Measurements from ENCODE around the gene BTAF1.

Gene BTAF1

DNA sequence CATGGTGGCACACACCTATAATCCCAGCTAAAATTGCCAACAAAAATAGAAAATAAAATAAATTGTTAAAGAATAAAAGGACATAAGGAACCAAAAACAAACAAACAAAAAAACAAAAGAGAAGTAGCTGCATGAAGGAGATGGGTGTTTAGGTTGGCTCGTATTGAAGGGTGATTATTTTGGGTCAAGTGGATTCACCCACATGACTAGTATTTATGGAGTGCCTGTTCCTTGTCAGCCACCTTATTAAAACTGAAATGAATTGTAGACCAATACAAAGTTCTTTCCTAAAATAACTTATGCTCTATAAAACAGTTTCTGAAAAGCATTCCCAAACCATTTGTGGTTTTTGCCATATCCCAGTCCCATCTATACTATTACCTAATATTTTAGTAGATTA is 138.7 kb downstream of the BTAF1 start:
- in situ Hi-C loops (cut with HindIII; ENCODE audit: low sequenced_read_pairs) = no loop called here
- no peak for TF ChIP-seq CTCF (IDR thresholded peaks at IDR 0.05; ENCODE audit: low read depth, low read length, missing control alignments)
- no peak for DNase-seq (ENCODE audit: low read depth)
- H3K4me3 ChIP-seq (ENCODE audit: low read depth, low read length) = no peak overlapping the region

DNA sequence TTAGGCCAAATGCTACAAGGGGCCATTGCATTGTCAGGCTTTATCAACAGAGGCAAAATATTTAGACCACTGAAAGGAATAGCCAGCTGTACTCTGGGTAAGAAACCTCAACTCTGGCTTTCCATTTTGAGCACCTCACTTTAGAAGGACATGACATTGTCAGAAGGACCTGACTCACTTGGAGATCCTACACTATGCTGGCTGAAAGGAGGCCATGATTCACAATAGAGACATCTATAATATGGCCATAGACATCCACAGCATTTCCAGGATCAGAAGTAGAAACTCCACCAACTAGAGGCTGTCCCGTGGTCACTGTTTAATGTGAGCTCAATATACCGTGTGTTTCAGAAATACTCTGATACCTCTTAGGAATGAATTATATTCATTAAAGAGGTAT is 140.9 kb downstream of the BTAF1 start:
- DNase-seq (ENCODE audit: low read depth) = no peak
- in situ Hi-C loops (cut with HindIII; ENCODE audit: low sequenced_read_pairs) = no loop called here
- no peak for TF ChIP-seq CTCF (IDR thresholded peaks at IDR 0.05; ENCODE audit: low read depth, low read length, missing control alignments)
- no peak overlapping the region for H3K4me3 ChIP-seq (ENCODE audit: low read depth, low read length)

DNA sequence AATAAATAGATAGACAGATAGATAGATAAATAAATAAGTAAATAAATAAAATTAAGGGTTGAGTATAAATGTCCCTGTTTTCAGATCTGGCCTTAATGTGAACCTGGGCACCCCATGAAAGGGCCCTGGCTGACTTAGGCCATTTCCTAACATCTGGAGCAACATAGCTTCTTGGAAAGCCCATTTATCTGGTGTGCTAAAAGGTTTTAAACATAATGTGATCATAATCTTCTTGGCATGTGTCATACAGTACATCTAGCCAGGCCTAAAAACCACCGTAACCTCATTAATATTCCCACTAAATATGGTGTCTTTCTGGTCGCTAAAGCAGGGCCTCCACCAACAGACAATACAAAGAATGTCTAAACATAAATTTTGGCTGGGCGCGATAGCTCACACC is 142.8 kb downstream of the BTAF1 start:
- DNase-seq (ENCODE audit: low read depth) = no peak
- no peak overlapping the region for H3K4me3 ChIP-seq (ENCODE audit: low read depth, low read length)
- TF ChIP-seq CTCF (IDR thresholded peaks at IDR 0.05; ENCODE audit: low read depth, low read length, missing control alignments) = no peak
- in situ Hi-C loops (cut with HindIII; ENCODE audit: low sequenced_read_pairs) = no loop called here

GRCh38 chr10:92068900-92069299 is 145.3 kb downstream of the BTAF1 start:
- TF ChIP-seq CTCF (IDR thresholded peaks at IDR 0.05; ENCODE audit: low read depth, low read length, missing control alignments) = no peak
- H3K4me3 ChIP-seq (ENCODE audit: low read depth, low read length) = no peak overlapping the region
- no peak for DNase-seq (ENCODE audit: low read depth)
- in situ Hi-C loops (cut with HindIII; ENCODE audit: low sequenced_read_pairs) = no loop called here

DNA sequence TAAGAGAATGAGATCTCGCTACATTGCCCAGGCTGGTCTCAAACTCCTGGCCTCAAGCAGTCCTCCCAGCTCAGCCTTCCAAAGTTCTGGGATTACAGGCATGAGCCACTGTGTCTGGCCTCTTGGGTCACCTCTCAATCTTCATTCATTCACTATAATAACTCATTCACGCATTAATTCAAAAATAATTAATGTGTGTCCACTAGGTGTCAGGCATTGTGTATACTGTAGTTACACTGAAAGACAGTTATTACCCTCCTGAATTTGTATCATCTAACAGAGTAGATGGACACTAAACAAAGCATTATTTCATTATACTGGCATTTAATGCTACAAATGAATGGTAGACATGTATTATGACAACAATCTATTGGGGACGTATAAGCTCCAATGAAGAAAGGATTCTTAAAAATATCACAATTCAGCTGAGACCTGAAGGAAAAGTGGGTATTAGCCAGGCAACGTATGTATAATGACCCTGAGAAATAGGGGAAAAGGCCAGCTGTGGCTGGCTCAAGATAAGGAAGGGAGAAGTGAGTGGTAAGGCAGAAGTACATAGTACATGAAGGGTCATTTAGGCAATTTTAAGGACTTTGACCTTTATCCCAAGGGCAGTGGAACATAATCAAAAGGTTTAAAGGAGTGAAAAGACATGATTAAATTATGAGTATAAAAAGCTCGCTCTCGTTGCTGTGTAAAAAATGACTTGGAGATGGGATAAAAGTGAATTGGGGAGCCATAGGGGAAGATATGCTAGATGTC is 150.7 kb downstream of the BTAF1 start:
- TF ChIP-seq CTCF (IDR thresholded peaks at IDR 0.05; ENCODE audit: low read depth, low read length, missing control alignments) = no peak
- no peak for DNase-seq (ENCODE audit: low read depth)
- H3K4me3 ChIP-seq (ENCODE audit: low read depth, low read length) = no peak overlapping the region
- in situ Hi-C loops (cut with HindIII; ENCODE audit: low sequenced_read_pairs) = loop anchor here (10.0 kb wide), 1 partner anchor 210 kb away; no protein-coding TSS in a partner anchor

DNA sequence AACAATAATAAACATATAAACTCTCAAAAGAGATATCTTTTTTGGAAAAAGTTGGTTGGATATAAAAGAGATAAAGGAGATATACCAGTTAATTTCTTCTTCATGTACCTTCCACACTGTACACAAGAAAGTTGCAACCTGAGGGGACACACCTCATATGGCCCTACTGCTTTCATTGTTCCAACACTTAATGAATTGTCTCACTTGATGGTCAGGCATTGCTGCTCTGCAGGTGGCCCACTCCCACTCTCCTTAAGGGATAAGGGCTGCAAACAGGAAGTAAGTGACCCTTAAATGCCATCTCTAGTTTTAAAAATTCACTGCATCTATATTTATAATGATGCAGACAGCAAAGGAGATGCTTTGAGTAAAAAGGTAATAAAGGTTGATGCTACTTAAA is 152.3 kb downstream of the BTAF1 start:
- no peak for TF ChIP-seq CTCF (IDR thresholded peaks at IDR 0.05; ENCODE audit: low read depth, low read length, missing control alignments)
- no peak for DNase-seq (ENCODE audit: low read depth)
- no peak overlapping the region for H3K4me3 ChIP-seq (ENCODE audit: low read depth, low read length)
- in situ Hi-C loops (cut with HindIII; ENCODE audit: low sequenced_read_pairs) = loop anchor here (10.0 to 25.0 kb wide), 2 partner anchors 209 to 336 kb away; no protein-coding TSS in a partner anchor
